ENCODE data around the gene AFAP1.

AFAP1 gene

DNA sequence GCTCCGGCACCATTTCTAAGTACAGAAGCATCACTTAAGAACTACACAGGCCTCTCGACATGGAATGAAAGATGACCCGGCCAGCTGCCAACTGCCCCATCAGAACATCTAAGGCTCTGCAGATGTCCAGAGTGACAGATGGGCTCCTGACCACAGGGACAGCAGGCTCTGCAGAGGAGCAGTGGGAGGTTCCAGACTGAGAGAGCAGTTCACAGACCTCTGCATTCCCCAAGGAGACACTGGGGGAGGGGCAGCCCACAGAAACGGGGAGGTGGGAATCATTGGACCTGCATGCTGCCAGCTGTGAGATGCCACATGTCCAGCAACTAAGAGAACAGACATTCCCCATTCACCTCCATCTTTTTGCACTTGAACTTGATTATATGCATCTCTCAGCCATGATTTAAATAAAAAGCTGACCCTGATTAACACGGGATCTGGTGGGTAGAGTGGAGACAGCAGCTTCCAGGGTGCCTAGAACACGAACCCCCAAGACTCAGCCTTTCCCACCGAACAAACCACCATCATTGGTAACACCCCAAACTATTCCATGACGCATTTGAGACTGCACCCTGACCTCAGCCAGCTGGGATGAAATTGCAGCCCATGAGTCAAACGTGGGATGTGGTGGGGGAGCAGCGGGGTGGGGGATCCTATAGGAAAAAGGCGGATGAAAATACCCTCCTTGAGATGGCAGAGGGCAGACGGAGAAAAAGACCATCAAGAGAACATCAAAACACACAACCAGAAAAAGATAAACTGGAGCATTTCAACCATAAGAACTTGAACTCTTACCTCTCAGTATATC lies 47.2 kb downstream of the AFAP1 start:
- FAIRE-seq = no peak

DNA sequence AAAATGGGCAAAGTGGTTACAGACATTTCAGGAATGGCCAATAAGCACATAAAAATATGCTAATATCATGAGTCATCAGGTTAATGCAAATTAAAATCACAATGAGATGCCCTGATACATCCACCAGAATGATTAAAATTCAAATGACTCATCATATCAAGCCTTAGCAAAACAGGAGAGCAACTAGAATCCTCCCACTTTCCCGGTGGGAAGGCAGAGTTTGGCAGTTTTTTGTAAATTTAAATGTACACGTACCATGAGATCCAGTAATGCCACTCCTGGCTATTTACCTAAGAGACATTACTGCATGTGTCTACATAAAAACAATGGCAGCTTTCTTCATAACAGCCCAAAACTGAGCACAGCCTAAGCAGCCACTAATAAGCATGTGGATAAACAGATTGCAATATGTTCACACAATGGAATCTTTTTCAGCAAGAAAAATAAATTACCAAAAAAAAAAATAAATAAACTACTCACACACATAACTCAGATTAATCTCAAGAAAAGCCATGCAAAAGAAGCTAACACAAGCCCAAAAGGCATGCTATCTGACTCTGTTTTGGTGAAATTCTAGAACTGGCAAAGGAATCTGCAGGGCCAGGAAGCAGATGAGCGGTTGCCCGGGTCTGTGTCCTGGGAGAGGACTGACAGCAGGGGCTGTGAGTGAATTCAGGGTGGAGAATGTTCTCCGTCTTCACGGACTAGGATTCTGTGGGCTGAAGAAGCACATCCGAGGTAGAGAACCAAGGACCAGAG lies 48.8 kb downstream of the AFAP1 start:
- FAIRE-seq = no peak

DNA sequence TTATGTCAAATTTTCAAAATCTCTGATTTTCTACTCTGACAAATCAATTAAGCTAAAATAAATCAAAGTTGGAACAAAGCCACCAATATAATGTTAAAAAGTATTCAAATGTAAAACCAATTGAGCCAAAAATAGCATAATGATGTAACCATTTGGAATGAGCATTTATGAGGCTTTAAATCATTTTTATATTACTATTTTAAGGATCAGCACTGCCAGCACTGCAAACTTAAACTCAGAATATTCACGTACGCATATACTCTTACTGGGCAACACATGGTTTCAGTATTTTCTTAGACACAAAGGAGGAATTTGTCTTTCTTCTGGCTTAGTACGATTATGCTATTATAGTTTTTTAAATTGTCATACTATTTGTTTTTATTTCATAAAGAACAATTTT lies 52.2 kb downstream of the AFAP1 start:
- FAIRE-seq = peak; percentile 12

DNA sequence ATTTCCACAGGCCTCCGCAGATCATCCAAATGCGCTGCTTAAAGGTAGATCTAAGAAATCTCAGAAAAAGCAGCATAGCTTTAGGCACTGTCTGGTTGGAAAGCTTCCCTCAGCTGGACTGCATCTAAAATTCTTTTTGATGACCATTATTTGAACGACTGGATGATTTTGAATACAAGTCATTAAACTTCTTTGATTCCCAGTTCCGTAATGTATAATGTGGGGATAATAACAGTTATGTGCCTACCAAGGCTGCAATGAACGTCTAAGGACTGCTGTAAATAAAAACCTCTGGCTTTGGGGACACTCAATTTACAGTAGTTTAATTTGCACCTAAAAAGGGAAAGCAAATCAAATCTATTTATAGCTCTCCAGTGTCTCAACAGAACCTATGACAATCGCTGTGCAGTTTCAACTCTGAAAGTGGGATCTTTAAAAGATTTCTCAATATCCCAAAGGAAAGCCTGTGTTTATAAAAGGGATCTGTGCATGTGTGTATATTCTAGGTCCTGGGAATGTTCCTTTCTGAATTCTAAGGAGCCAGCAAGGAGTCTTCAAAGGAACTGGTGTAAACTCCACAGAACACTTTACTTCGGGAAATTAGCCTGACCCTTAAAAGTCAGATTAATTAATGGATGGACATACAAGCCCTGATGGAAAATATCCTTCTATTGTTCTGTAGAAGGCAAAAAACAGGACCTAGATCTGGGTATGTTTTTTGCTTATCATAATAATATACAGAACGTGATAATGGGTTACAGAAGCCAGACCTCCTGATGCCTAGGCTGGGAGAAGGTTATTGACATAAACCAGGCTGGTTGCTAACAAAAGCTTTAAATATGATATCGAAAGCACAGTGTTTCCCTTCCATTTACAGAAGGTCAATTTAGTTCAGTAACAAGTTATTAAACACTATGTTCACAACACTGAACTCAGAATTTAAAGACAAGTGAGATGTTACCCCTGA lies 53.4 kb downstream of the AFAP1 start:
- no peak for FAIRE-seq

DNA sequence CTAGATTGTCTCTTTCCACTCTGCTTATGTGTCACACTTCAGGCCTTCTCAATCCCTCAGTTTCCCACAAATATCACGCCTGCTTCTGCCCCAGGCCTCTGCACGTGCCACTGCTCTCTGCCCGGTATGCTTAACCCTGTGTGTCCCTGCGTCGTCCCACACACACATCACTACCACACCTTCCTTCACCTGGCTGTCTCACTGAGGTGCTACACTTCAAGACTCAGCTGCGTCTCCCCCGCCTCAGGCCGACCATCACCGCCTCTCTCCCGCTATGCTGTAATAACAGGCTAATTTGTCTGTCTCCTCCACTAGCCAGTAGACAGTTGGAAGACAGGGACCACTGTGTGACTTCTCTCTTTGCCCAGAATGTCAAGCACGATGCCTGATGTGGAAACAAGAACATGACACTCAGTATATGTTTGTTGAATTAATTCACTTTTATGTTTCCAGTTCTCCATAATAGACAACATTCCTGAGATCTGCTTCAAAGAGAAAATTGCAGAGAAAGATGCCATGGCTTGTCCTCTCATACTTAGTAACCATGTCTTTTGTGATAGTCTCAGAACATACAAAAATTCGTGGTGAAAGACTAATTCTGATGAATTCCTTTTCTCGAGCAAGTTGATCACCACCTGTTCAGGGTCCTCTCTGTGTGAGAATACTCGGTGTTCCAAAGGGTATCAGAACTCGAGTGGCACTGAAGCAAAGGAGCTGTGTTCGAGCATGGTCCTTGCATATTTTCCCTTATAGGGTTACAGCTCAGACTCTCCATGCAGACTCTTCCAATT lies 54.2 kb downstream of the AFAP1 start:
- no peak for FAIRE-seq

DNA sequence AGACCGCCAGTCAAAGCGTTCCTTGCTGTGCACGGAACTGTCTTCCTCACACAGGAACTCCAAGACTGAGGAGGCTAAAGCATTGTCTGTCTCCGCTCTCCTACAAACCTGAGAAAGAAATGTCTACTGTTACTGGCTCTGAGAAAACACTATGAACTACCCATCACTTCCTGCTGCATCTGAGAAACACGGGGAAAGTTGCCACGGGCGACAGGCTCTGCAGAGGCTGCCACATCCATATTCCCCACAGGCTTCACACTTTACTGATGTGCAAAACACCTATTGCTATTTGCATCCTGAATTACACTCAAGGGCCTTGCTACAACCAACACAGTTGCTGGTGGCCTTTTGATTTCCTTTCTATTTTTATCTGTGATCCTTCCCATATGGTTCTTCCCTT lies 59.0 kb downstream of the AFAP1 start:
- FAIRE-seq = no peak

DNA sequence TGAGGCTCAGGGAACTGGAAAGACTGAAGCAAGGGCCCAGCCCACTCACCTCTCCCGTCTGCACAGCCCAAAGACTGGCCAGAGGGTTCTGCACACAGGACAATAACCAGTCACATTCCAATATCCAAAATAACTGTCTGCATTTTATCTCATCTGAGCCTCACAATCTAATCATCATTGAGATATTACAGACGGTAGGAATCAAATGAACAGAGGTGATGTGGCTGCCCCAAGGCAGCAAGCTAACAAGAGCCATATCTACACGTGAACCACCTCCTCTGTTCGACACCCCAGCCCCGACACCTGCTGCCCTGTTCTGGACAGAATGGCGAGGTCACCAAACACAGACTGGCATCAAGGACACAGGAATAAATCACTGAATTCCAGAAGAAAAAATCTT lies 60.5 kb downstream of the AFAP1 start:
- no peak for FAIRE-seq

DNA sequence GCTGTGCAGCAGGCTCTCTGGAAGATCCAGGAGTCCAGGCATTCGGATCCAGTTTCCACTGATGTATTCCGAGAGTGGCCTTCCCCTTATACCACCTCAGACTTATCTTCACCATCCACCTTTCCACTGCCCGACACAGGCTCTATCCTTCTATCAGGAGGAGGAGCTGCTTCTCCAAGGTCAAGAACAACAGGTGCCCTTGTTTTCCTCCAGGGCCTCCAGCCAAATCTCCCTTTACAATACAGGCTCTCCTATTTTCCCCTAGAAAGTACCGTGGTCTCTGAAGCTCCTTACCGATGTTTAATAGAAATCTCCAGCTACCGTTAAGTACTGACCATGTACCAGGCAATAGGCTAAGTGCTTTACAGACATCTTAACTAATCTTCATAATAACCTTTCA lies 61.3 kb downstream of the AFAP1 start:
- FAIRE-seq = no peak

DNA sequence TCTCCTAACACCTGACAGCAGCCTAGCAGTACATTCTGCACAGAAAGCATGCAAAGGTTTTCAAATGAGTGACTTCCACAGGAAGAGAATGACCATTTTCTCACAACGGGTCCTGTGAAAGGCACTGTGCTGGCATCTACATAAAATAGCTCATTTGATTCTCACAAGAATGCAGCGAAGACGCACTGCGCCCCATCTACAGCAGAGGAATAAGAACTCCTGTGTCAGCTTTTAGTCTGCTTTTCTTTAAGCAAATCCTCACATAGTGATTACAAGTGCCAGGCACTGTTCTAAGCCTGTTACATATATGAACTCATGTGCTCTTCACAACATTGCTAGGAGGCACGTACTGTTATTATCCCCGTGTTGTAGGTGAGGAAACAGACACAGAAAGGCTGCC lies 62.5 kb downstream of the AFAP1 start:
- no peak for FAIRE-seq

DNA sequence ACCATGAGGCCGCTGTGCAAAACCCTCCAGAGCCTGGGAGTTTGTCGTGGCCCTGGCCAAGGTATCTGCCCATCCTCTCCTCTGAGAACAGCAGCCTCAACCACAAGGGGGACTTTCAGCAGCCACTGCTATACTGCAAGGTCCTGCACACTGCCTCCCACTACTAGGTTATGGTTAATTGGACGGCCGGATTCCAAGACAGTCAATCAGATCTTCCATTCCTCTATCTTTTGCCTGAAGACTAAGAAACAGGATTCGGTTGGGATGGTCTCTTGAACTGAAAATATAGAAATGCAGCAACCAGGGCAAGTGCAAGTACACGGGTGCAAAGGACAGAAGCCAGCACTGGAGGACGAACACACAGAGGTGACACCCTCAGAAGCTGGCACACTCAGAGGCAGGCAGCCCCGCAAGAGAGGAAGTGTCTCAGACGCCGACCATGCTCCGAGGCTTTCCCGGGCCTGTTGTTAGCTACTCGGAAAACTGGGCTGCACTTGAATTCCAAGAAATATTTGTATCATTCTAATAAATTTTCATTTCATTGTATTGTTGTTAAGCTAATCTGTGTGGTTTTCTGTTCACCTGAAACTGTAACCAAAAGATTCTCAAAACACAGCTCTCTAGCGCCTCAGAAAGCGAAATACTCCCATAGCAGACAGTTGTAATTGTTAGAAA lies 63.3 kb downstream of the AFAP1 start:
- no peak for FAIRE-seq

DNA sequence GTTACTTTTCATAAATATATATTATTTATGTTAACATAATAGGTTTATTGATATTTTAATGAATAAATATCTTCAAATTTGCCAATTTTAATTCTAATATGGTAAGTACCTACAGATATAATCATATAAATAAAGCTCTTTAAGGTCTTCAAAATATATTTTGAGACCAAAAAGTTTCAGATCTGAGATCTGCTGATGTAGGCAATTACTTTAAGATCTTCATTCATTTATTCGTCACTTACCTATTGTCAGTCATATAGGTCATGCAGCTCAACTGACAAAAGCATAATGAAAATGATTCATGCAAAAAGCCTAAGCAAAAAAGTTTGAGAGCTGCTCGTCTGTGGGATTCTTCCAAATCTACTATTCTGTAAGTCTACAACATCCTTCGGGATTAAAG lies 64.8 kb downstream of the AFAP1 start:
- FAIRE-seq = no peak

DNA sequence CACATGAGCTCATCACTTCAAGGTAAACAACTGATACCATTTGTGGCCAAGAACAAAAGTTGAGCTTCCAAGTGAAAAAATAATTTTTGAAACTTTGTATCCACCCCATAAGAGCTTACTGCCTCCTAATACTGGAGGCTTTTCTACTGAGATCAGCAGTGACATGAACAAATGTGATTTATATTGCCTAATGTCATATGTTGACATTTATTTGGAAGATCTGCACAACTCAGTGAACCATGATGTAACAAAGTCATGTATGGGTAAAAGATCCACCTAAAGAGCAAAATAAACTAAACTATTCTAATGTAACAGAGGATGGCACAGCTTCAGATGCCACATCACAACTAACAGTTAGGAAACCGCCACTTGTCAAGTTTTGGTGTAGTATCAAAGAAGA lies 65.8 kb downstream of the AFAP1 start:
- no peak for FAIRE-seq

DNA sequence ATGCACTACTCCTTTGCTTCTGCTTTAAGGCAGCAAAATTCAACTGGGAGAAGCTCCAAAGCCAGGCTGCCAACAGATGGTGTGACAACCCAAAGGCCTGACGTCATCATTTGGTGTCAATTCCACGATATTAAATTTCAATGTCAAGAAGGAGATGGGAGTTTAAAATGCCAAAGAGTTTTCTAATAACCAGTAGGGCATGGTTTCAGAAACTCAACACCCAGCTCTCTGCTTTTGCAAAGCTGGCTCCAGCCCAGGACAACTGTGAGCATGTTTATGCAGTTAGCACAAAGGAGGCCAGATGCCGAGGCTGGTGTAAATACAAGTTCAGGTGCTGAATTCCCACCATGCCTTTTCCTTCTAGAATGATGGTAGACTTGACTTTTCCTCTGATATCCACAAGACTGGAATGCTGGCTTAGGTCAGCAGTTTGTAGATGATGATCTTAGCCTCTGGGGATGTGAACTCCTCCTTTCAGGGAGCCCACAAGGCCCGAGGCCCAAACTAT lies 67.3 kb downstream of the AFAP1 start:
- FAIRE-seq = no peak

DNA sequence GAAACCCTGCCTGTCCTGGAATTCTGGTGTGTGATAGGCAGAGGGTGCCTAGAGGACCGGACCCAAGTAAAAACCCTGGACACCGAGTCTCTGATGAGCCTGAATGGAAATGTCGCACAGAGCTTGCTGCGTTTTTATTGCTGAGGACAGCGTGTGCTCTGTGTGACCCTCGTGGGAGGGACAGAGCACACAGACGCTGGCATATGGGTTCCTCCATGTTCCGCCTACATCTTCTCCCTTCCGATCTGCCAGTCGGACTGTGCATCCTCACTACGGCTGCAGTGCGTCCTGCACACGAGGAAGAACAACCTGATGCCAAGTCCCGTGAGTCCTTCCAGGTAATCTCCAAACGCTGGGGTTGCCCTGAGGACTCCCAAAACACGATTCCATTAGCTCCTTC lies 68.3 kb downstream of the AFAP1 start:
- FAIRE-seq = no peak

DNA sequence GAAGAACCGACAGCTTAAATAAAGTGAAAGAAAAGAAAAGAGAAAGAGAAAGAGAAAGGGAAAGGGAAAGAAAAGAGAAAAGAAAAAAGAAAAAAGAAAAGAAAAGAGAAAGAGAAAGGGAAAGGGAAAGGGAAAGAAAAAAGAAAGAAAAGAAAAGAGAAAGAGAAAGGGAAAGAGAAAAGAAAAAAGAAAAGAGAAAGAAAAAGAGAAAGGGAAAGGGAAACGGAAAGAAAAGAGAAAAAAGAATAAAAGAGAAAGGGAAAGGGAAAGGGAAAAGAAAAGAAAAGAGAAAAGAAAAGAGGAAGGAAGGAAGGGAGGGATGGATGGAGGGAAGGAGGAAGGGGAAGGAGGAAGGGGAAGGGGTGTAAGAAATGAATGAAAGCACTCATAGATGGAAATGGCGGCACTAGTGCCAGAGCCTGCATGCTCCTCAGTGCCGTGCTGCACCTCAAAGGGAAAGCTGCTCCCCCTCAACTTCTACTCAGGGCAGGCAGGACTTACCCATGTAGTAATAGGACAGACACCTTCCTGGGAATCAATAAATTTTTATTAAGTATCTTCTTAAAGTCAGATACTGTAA lies 70.7 kb downstream of the AFAP1 start:
- FAIRE-seq = no peak

DNA sequence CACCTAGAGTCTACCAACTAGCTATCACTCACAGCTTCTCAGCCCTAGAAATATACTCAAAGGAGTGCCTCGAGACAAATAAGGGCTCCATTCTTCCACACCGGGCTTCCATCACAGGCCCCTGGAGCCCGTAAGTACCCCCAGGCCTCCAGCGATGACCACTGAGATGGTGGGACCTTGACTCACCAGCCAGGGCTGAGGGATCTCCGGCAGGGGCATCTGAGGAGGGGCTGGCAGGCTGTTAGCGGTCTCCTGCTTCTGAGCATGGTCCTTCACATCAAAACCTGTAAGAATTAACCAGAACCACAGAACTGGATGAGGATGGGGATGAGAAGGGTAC lies 71.3 kb downstream of the AFAP1 start:
- no peak for FAIRE-seq

DNA sequence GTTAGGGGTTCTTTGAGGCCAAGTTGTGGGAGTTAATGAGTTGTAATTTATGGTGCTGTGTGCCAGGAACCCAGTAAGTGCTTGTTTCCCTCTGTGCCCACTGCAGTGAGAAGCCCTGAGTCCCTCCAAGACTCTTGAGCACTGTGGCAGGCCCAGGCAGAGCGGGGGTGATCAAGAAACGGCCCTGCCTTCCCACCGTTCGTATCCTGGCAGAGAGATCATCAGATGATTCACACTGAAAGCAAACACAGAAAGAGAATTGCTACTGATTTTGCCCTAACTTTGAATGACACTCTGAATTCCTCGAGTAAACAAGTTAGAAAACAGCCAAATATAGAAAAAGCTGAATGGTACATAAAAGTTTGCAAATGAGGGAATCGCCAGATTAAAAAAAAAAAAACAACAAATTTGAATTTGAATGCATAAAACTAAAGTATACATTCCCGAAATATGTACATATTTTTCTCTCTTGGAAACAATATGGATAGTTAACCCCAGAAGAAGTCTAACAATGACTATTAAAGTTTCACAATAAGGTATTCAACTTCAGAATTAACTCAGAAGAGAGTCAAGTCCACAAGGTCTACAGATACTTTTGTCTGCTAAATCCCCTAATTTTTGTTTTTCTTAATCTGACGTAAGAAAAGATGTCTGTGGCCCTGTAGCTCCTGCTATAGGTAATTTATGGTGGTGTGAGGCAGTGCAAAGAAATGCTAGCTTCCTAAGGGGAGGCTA lies 71.8 kb downstream of the AFAP1 start:
- FAIRE-seq = no peak

DNA sequence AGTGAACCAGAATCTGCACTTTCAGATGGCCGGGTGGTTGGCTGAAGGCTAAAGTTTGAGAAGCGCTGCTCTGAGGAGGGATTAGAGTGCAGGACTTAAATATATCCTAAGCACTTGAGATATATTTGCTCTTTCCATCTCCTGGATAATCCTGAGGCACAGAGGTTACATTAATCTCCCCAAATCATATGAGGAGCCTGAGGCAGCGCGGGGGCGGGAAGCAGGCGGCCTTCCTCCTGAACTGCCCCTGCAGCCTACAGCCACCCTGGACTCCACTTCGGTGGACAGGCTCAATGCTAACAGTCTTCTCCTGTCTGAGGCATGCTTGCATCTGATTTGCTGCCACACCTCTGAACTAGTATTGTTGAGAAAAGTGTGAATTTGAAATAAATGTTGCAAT lies 72.5 kb downstream of the AFAP1 start:
- FAIRE-seq = no peak

DNA sequence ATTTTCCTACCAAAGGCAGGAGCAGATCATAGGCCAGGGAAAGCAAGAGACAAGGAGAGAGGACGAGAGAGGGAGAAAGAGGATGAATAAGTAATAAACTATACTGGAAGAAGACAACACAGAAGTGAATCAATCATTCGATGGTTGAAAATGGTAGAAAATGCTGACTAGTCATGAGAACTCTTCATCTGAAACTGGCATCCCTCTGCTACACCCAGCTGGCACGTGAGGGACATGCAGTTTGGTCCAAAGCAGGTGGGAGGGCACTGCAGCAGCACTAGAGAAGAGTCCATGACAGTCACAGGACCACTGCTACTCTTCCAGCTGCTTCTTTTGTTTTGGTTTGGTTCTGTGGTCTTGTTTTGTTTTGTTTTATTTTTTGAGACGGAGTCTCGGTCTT lies 74.1 kb downstream of the AFAP1 start:
- no peak for FAIRE-seq

DNA sequence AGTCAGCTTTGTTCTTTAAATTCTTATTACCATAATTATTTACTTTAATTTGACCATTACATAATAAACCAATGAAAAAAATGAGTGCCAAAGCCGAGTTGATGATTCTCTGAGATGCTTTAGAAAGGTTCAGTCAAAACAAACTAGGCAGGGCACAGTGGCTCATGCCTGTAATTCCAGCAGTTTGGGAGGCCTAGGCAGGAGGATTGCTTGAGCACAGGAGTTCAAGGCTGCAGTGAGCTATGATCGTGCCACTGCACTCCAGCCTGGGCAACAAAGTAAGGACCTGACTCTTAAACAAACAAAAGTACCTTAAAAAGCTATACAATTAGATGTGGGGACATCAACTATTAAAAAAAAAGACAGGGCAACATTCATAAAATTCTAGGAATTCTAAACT lies 75.0 kb downstream of the AFAP1 start:
- FAIRE-seq = no peak

Measured in endometrium (tissue), 2 donors.